H7 (cell line): ENCODE measurements around the gene PIK3R3. TPM values are rescaled to one million over a fixed set of nuclear protein-coding genes. Genes with fewer than 3 reads are reported as not detected.

Experiments
- DNase-seq: peaks from one replicate; pipeline ENCODE4 v3.0.0; 2012
- H3K27me3 ChIP-seq: 2 replicates; pipeline ENCODE4 v1.6.0; 2011; ENCODE audit warnings: mild to moderate bottlenecking, low read length; ENCODE audit not compliant: control insufficient read depth, insufficient read depth
- H3K36me3 ChIP-seq: replicated peaks from 2 replicates; pipeline ENCODE4 v1.5.1; 2011; ENCODE audit warnings: low read length; ENCODE audit not compliant: control insufficient read depth, insufficient read depth
- H3K4me3 ChIP-seq: 2 replicates; pipeline ENCODE4 v1.5.1; 2011; ENCODE audit warnings: low read depth, mild to moderate bottlenecking, control low read depth, low read length, moderate library complexity; ENCODE audit not compliant: insufficient read depth
- total RNA-seq: library from RNA; depleted of rRNA; stranded (reverse); fragments of >200 nt; shearing (Covaris generic); gene quantifications from 2 replicates; pipeline ENCODE4 v1.2.3, GENCODE V29; 2014

The PIK3R3 gene
- total RNA-seq, 1 experiment from 2014 or later: 5.7 TPM

DNA sequence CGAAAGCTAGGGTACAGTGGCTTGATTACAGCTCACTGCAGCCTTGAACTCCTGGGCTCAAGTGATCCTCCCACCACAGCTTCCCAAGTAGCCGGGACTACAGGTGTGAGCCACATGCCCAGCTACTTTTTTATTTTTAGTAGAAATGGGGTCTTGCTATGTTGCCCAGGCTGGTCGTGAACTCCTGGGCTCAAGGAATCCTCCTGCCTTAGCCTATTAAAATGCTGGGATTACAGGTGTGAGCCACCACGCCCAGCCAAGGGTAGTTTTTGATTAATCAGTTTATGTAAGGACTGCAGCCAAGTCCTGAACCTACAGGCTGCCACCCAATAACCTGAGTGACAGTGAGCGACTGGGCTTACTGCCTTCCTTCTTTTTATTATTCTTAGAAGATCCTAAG lies 88.3 kb downstream of the PIK3R3 start:
- no peak for DNase-seq
- Histone ChIP-seq H3K36me3 (no peaks in the 10 kb centered on the region), H3K4me3 (no peak overlapping the region), H3K27me3 (no peaks in the 10 kb centered on the region)

DNA sequence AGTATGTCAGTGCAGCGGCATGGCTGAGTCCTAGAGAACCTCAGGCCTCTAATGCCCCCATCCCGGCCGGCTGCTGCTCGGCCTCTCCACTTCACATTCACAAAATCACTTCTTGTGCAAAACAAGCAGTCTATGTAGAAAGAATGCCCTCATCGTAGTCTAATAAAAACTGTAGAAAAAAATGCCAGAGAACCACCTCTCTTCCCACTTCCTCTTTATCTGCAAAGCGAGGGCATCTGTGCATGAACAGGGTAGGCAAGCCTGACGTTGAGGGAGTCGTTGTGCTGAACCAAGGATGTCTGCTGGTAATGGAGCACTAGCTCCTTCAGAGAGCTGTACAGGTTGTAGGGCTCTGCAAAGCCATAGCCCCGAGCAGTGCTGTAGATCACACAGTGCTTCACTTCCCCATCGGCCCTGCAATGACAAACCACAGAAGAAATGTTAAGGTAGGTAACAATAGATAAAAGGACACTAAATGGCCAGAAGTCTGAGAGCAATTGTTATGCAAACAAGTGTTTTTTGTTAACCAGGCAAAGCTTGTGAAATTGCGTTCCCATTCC lies 88.9 kb downstream of the PIK3R3 start:
- peak; percentile 56 for DNase-seq
- Histone ChIP-seq H3K4me3 (no peak overlapping the region), H3K36me3 (no peaks in the 10 kb centered on the region), H3K27me3 (no peaks in the 10 kb centered on the region)

DNA sequence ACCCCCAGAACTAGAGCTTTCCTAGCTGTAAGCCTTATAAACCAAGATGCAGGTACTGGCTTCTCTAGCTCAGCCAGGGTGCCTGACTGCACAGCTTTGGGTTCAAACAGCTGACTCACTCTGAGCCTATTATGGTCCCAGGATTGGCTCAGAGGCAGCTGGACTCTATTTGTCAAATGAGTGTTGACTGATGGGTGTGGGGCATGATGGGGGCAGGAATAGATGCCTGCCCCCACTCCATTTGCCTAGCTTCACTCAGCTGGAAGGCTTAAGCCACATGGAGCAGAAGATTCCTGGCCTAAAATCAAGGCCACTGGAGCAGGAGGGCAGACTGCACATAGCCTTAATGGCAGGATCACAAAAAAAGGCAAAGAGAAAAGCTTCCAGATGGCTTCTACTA lies 90.5 kb downstream of the PIK3R3 start:
- DNase-seq: no peak
- H3K4me3 ChIP-seq: no peak overlapping the region
- H3K27me3 ChIP-seq: no peaks in the 10 kb centered on the region
- no peaks in the 10 kb centered on the region for H3K36me3 ChIP-seq

DNA sequence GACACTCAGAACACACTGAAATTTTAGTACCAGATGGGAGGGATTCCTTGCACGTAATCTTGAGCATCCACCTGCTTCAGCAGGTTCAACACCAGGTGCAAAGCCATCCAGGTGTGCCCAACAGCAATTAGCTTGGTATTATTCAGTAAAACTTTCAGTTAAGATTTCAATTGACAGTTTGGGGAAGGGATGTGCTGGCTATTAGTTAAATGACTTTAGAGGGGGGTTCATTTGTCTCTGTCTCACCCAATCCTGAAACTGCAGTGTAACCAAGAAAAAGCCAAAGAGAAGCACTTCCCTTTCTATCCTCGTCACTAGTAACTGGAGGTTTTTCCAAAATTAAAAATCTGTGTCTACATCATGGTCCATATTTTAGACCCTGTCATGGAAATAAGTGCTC lies 90.9 kb downstream of the PIK3R3 start:
- DNase-seq: no peak
- Histone ChIP-seq H3K27me3 (no peaks in the 10 kb centered on the region), H3K4me3 (no peak overlapping the region), H3K36me3 (no peaks in the 10 kb centered on the region)

DNA sequence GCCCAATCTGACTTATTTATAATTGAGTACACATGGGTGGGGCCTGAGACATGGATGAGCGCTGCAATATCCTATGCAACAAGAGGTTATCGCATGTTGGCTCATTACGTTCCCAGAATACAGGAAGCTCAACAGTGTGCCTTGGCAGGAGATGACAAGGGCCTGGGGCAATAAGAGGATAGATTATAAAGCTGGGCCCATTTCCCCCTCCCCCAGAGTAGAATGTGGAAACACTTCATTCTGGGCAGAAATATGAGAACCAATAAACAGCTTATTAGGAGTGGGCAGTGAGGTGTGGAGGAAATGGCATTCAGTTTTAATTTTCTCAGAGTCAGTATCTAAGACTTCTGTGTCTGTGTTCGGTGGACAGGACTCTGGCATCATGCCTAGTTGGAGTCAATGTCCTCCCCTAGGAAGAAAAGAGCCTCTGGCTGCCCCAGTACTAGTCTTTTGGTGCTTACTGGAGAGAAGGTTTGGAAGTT lies 92.8 kb downstream of the PIK3R3 start:
- Histone ChIP-seq H3K4me3 (no peak overlapping the region), H3K36me3 (no peaks in the 10 kb centered on the region; the same call in 1 of the 2 replicates), H3K27me3 (no peaks in the 10 kb centered on the region)
- DNase-seq: no peak

DNA sequence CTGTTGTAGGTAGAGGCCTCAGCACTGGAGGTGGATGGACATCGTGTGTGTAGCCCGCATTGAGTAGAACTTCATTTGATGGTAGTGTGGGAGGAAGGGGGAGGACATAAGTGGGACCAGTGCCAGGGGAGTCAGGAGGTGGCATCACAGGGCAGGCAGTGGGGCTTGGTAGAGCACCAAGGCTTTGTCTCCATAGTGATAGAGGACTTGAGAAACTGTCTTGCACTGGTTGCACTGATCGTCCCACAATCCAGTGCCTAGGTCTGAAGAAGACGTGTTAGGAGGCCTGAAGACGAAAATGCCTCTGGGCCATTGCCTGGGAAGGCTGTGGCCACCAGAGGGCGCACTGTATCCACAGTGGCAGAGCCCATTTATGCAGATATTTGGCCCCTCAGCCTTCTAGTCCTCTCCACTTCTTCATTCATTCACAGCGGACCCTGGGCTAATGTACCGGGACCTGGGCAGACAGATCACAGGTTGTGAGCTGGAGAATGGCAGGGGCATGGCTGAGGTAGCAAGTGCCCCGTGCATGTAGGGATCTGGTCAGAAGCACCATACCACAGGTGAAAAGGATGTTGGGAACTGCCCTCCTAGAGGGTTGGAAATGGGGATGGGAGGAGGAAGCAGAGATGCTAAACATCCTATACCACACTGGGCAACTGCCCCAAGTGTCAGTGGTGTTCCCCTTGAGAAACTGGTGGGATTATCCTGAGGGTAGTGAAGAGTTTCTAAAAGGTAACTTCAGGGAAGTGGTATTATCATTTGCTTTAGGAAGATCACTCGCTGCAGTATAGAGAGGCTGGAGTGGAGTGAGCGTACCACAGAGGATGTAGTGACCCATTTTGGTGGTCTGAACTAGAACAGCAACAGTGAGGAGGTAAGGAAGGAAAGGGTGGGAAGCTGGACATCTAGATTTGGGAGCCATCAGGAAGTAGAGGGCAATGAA lies 95.3 kb downstream of the PIK3R3 start:
- Histone ChIP-seq H3K27me3 (no peaks in the 10 kb centered on the region), H3K4me3 (no peak overlapping the region), H3K36me3 (peaks cover 6% of the 10 kb centered on the region)
- peak; percentile 84 for DNase-seq

DNA sequence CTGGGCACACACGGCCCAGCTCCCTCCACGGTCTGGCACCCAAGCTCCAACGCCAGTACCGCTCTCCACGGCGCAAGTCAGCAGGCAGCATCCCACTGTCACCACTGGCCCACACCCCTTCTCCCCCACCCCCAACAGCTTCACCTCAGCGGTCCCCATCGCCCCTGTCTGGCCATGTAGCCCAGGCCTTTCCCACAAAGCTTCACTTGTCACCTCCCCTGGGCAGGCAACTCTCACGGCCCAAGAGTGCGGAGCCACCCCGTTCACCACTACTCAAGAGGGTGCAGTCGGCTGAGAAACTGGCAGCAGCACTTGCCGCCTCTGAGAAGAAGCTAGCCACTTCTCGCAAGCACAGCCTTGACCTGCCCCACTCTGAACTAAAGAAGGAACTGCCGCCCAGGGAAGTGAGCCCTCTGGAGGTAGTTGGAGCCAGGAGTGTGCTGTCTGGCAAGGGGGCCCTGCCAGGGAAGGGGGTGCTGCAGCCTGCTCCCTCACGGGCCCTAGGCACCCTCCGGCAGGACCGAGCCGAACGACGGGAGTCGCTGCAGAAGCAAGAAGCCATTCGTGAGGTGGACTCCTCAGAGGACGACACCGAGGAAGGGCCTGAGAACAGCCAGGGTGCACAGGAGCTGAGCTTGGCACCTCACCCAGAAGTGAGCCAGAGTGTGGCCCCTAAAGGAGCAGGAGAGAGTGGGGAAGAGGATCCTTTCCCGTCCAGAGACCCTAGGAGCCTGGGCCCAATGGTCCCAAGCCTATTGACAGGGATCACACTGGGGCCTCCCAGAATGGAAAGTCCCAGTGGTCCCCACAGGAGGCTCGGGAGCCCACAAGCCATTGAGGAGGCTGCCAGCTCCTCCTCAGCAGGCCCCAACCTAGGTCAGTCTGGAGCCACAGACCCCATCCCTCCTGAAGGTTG lies 97.6 kb downstream of the PIK3R3 start:
- H3K27me3 ChIP-seq: no peaks in the 10 kb centered on the region
- DNase-seq: peak; percentile 62
- H3K4me3 ChIP-seq: no peak overlapping the region
- peaks cover 12% of the 10 kb centered on the region for H3K36me3 ChIP-seq

DNA sequence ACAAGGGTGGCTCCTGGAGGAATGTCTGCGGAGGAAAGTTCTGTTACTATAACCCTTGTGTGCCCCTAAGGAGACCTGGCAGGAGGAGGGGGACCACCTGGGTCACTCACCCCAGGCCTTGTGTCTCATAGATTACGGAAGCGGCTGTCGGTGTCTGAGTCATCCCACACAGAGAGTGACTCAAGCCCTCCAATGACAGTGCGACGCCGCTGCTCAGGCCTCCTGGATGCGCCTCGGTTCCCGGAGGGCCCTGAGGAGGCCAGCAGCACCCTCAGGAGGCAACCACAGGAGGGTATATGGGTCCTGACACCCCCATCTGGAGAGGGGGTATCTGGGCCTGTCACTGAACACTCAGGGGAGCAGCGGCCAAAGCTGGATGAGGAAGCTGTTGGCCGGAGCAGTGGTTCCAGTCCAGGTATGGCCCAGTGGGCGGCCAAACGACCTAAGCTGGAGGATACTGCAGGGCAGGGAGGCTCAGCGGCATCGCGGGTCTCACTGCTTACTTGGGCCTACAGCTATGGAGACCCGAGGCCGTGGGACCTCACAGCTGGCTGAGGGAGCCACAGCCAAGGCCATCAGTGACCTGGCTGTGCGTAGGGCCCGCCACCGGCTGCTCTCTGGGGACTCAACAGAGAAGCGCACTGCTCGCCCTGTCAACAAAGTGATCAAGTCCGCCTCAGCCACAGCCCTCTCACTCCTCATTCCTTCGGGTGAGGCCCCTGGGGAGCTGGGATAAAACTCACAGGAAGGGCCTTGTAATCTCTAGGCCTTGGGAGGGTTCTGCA lies 101.4 kb downstream of the PIK3R3 start:
- no peaks in the 10 kb centered on the region for H3K27me3 ChIP-seq

DNA sequence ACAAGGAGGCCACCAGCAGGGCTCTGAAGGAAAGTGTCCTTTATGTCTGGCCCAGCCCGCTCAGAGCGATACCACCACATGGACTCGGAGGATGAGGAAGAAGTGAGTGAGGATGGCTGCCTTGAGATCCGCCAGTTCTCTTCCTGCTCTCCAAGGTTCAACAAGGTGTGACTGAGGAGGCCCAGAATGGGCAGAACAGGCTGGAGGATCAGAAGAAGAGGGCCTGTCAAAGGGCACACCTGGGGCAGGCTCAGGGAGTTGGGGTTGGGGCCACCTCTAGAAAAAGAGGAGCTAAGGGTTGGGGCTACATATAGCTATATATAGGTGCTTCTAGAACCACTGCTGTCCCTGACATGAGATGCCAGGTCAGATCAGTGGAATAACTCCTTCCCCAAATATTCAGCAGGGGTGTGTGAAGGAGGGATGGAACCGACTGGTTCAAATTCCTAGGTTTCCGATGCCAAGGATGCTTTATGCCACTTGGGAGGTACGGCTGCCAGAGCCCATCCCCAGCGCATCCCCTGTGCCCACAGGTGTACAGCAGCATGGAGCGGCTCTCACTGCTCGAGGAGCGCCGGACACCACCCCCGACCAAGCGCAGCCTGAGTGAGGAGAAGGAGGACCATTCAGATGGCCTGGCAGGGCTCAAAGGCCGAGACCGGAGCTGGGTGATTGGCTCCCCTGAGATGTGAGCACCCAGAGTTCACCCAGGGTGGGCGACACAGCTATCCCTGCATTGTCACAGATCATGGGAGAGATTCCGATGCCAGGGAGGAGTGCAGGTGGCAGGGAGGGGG lies 102.2 kb downstream of the PIK3R3 start:
- Histone ChIP-seq H3K27me3 (no peaks in the 10 kb centered on the region), H3K4me3 (no peak overlapping the region), H3K36me3 (peaks cover 17% of the 10 kb centered on the region)
- DNase-seq: peak; percentile 32

More for the DNA sequence above, 101.4 kb downstream of the PIK3R3 start:
- Histone ChIP-seq H3K36me3 (peaks cover 17% of the 10 kb centered on the region), H3K4me3 (no peak overlapping the region)
- DNase-seq: peak; percentile 31

DNA sequence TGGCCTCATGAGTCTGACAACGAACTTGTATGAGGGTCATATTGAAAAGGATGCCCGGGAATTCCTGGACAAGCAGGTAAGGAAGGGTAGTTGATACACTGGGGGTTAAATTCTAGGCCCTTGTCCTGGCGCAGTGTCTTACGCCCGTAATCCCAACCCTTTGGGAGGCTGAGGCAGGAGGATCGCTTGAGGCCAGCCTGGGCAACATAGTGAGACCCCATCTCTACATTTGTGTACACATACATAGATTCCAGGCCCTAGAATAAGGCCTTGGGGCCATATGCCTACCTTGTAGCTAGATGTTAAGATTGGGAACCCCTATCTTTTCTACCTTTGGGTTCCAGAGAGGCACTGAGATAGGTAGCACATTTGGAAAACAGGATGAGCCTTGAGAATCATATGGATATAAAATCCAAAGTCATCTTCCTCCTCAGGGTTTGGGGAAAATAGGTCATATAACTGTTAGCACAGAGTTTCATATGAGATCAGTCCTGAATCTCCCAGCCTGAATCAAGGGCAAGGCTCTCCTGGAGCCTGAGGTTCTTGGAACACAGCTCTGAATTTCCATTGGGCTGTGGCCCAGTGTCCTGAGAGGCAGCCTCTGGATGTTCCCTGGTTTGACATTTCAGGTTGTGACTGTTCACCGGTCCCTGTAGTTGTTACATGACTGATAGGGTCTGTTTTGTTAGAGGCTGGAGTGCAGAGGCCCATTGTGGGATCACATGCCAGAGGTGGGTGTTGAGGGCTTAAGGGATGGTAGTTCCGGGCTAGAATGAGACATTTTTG lies 104.4 kb downstream of the PIK3R3 start:
- Histone ChIP-seq H3K27me3 (no peaks in the 10 kb centered on the region), H3K4me3 (no peak overlapping the region), H3K36me3 (peaks cover 30% of the 10 kb centered on the region)
- no peak for DNase-seq

DNA sequence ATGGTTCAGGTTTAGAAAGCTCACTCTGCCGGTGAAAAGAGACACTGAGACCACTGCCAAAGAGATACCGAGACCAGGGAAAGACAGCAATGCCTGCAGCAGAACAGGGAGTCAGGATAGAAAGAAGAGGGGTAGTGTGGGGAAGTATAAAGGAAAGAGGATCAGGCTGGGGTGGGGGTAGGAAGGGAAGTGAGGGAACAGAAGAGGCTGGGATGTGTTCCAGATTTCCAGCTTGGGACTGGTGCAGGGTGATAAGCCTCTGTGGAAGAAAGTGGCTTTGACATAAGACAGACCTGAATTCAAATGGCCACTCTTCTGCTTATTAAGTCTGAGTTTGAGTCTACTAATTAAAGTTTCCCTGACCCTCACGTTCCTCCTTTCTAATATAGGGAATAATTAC lies 105.9 kb downstream of the PIK3R3 start:
- DNase-seq: no peak
- Histone ChIP-seq H3K27me3 (no peaks in the 10 kb centered on the region), H3K4me3 (no peak overlapping the region), H3K36me3 (peaks cover 28% of the 10 kb centered on the region)

DNA sequence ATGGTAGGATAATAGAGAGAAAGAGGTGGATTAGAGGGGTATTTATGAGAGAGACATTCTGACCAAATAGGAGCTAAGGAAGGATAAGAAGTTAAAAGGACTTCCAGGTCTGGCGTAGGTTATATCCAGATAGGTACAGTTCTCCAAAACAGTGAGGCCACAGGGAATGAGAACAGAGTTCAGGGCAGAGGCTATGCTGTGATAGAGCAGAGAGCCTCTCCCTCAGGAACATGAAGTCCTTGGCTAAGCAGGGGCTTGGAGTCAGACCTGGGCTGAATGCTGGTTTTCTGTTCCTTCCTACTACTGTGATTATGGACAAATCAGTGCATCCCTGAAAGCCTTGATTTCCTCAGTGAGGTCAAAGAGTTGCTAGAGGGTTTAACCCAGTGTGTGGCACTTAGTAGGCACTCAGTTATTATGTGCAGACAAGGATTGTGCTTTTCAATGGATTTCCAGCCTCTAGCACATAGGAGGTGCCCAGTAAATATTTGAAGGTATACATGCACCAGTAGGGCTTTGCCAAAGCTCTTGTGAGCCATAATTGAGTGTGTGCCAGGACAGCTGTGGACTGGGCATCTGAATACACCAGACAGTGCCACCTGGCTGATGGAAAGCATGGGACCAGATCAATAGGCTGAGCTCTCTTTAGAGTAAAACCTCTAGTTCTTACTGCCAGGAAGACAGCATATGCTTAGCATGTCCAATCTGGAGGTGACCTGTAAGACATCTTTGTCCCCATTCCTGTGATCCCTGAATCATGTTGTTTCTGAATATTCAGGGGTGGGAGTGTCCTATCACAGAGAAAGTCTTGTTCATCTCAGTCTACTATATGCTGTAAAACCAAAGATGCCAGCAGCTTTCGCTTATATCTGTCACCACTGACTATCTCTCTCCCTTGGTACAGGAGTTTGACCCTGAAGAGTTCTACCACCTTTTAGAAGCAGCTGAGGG lies 111.1 kb downstream of the PIK3R3 start:
- H3K27me3 ChIP-seq: no peaks in the 10 kb centered on the region
- peaks cover 19% of the 10 kb centered on the region for H3K36me3 ChIP-seq
- DNase-seq: no peak
- H3K4me3 ChIP-seq: no peak overlapping the region
